ENCODE data around the gene KREMEN2.

KREMEN2 gene

GRCh38 chr16:2966808-2967191, 2.7 kb downstream of the KREMEN2 start:
- no peak; the same call in 1 of the 2 replicates for TF ChIP-seq CTCF (conservative IDR thresholded peaks at IDR 0.05; ENCODE audit: low read length)
- no peak for DNase-seq (ENCODE audit: low read depth)
- no peak overlapping the region for H3K4me3 ChIP-seq (ENCODE audit: low read length)

GRCh38 chr16:2967211-2967631, 3.1 kb downstream of the KREMEN2 start:
- no peak for DNase-seq (ENCODE audit: low read depth)
- no peak for TF ChIP-seq CTCF (conservative IDR thresholded peaks at IDR 0.05; ENCODE audit: low read length)
- H3K4me3 ChIP-seq (ENCODE audit: low read length), result no peak overlapping the region

- no peak overlapping the region for H3K4me3 ChIP-seq (ENCODE audit: low read length)
- TF ChIP-seq CTCF (conservative IDR thresholded peaks at IDR 0.05; ENCODE audit: low read length), result no peak
- DNase-seq (ENCODE audit: low read depth), result no peak
Observed at GRCh38 chr16:2967721-2968161, 3.7 kb downstream of the KREMEN2 start.

- no peak for TF ChIP-seq CTCF (conservative IDR thresholded peaks at IDR 0.05; ENCODE audit: low read length)
- no peak overlapping the region; the same call in 1 of the 2 replicates for H3K4me3 ChIP-seq (ENCODE audit: low read length)
- no peak for DNase-seq (ENCODE audit: low read depth)
Observed at GRCh38 chr16:2968368-2968737, 4.3 kb downstream of the KREMEN2 start.

- H3K4me3 ChIP-seq (ENCODE audit: low read length), result peak within 1 kb of the TSS; percentile 56
- TF ChIP-seq CTCF (conservative IDR thresholded peaks at IDR 0.05; ENCODE audit: low read length), result no peak
- peak; percentile 79 for DNase-seq (ENCODE audit: low read depth)
Observed at GRCh38 chr16:2968738-2969544, 4.9 kb downstream of the KREMEN2 start, which contains the start of gene PAQR4. TSS of gene PAQR4 (plus strand) at chr16:2969348. CDS start at chr16:2969675, 327 bp downstream.

GRCh38 chr16:2969545-2970521, 5.8 kb downstream of the KREMEN2 start:
- peak; percentile 46 for TF ChIP-seq CTCF (conservative IDR thresholded peaks at IDR 0.05; ENCODE audit: low read length)
- H3K4me3 ChIP-seq (ENCODE audit: low read length), result peak overlapping the region; percentile 56
- peak; percentile 40 for DNase-seq (ENCODE audit: low read depth)

Measured in AG10803 (cell line).